Measurements from ENCODE around the gene DNAL1. TPM values are rescaled to one million over a fixed set of nuclear protein-coding genes. Genes with fewer than 3 reads are reported as not detected.

DNAL1 gene
- 10 to 100 TPM in 2 of 4 donors, 1 to 10 TPM in 2; 5.9 to 11.7 (median 8.1) TPM for total RNA-seq

DNA sequence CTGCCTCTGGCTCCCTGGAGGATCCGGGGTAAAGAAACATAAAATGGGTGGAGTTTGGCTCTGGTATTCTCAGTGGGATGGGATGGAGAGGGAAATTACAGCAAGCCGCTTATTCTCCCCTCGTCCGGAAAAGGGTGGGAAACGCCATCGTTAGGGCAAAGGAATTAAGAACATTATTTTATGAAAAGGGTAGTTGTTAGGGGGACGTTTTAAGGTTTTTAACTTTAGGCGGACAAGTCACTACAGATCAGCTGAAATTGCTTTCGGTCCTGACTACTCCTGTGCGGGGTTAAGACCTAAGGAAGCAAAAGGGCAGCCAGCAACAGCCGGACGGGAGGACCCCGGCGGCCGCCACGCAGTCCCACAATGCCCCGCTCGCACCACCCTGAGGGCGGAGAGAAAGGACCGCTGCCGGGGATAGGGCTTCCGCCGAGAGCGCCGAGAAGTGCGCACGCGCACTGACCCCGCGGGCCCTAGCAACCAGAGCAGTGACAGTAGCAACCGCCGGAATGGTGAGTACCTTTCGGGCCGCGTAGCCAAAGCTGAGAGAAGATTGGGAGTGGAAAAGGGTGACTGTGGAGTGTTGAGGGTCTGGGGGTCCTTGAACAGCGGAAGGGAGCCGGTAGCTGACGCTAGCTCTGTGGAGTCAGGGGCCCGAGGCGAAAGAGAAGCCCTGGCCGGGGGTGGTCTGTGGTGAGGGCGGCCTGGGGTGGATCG is at the start of gene DNAL1:
TSS of gene DNAL1 (plus strand) at position 456 of the 717 bp plus-strand sequence. CDS start at position 510, 54 bp downstream.
- TF ChIP-seq, protein P1, sequence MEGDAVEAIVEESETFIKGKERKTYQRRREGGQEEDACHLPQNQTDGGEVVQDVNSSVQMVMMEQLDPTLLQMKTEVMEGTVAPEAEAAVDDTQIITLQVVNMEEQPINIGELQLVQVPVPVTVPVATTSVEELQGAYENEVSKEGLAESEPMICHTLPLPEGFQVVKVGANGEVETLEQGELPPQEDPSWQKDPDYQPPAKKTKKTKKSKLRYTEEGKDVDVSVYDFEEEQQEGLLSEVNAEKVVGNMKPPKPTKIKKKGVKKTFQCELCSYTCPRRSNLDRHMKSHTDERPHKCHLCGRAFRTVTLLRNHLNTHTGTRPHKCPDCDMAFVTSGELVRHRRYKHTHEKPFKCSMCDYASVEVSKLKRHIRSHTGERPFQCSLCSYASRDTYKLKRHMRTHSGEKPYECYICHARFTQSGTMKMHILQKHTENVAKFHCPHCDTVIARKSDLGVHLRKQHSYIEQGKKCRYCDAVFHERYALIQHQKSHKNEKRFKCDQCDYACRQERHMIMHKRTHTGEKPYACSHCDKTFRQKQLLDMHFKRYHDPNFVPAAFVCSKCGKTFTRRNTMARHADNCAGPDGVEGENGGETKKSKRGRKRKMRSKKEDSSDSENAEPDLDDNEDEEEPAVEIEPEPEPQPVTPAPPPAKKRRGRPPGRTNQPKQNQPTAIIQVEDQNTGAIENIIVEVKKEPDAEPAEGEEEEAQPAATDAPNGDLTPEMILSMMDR (IDR thresholded peaks at IDR 0.05; ENCODE audit: low read depth) = no peak

DNA sequence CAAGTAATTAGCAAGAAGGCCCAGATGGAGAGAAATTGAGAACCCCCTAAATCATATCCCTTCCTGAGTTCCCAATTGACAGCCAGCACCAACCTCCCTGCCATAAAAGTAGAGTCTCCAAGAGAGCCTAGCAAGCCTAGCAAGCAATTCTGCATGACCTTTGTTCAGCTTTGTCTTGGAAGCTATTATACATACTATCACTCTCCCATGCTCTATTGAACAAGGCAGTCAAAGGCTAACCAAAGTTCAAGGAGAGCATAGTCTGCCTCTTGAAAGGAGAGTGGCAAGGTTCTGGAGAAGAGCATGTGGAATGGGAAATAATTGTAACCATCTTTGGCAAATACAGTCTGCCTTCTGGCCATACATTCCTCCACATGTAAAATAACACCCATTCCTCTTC is 45.3 kb upstream of the DNAL1 start:
- TF ChIP-seq, protein P1 (IDR thresholded peaks at IDR 0.05; ENCODE audit: low read depth) = no peak

DNA sequence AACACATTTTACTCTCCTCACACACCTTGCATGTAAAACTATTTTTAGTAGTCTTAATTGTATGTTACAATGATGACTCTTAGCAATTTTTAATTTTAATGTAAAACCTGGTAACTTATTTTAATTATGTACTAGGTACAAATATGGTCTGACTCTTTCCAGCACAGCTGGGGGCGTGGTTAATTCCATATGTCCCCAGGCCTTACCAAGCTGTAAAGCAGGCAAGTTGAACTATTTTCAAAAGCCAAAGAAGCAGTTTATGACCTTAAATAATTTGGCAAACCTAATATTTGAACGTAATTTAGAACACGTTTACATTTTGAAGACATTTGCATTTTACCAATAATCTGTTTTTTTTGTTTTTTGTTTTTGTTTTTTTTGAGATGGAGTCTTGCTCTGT is 41.8 kb upstream of the DNAL1 start:
- TF ChIP-seq, protein P1 (IDR thresholded peaks at IDR 0.05; ENCODE audit: low read depth) = no peak

DNA sequence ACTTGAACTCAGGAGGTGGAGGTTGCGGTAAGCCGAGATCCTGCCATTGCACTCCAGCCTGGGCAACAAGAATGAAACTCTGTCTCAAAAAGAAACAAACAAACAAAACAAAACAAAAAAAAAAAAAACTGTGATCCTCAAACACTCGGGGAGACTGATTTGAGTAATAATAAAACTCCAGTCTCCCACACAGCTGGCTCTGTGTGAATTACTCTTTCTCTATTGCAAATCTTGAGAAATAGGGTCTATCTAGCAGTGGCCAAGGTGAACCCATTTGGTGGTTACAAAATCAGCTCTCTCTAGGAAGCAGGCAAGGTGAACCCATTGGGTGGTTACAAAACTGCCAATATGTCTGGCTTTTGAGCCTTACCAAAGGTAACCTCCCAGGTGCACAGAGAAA is 38.5 kb upstream of the DNAL1 start:
- TF ChIP-seq, protein P1 (IDR thresholded peaks at IDR 0.05; ENCODE audit: low read depth) = no peak

DNA sequence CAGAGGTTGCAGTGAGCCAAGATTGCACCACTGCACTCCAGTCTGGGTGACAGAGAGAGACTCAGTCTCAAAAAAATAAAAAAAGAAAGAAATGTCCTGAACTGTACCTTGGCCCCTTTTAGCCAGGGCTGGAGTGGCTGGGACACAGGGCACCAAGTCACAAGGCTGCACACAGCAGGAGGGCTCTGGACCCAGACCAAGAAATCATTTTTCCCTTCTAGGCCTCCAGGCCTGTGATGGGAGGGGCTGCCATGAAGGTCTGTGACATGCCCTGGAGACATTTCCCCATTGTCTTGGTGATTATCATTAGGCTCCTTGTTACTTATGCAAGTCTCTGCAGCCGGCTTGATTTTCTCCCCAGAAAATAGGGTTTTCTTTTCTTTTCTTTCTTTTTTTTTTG is 37.5 kb upstream of the DNAL1 start:
- TF ChIP-seq, protein P1 (IDR thresholded peaks at IDR 0.05; ENCODE audit: low read depth) = no peak

DNA sequence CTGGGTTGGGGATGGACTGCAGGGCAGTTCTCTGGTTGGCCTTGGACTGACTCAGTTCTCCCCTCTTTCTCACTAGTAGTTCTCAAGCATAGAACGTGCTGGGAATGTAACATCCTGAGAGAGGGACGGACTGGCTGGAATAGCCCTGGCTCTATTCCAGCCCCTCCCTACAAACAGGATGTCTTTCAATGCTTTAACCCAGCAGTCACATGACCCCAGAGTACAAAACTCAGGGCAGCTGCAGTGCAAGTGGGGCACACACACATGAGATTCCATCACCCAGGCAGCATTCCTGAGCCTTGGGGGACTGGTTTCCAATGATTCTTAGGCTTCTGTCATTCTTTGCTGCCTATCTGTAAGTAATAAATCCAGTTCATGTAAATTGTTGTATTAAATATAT is 34.1 kb upstream of the DNAL1 start:
- TF ChIP-seq, protein P1 (IDR thresholded peaks at IDR 0.05; ENCODE audit: low read depth) = no peak

- TF ChIP-seq, protein P1 (IDR thresholded peaks at IDR 0.05; ENCODE audit: low read depth) = no peak
These were observed 32.3 kb upstream of the DNAL1 start, which contains the start of gene ACOT6 for GRCh38 chr14:73612339-73613045. TSS of gene ACOT6 (plus strand) at chr14:73612517. CDS start at chr14:73612572, 55 bp downstream.
